Fibroblast of peridontal ligament (primary cell): ENCODE results near the gene BLZF1.
"Not testable (repeated sequence)": the region's sequence is repeated elsewhere in the genome, so short reads cannot be mapped to it uniquely, and the experiment has no call there.

Experiments used
- DNase-seq: peaks from one replicate; pipeline ENCODE4 v3.0.0-alpha.2; 2010; ENCODE audit errors: extremely low read depth

BLZF1 gene, protein sequence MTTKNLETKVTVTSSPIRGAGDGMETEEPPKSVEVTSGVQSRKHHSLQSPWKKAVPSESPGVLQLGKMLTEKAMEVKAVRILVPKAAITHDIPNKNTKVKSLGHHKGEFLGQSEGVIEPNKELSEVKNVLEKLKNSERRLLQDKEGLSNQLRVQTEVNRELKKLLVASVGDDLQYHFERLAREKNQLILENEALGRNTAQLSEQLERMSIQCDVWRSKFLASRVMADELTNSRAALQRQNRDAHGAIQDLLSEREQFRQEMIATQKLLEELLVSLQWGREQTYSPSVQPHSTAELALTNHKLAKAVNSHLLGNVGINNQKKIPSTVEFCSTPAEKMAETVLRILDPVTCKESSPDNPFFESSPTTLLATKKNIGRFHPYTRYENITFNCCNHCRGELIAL

DNA sequence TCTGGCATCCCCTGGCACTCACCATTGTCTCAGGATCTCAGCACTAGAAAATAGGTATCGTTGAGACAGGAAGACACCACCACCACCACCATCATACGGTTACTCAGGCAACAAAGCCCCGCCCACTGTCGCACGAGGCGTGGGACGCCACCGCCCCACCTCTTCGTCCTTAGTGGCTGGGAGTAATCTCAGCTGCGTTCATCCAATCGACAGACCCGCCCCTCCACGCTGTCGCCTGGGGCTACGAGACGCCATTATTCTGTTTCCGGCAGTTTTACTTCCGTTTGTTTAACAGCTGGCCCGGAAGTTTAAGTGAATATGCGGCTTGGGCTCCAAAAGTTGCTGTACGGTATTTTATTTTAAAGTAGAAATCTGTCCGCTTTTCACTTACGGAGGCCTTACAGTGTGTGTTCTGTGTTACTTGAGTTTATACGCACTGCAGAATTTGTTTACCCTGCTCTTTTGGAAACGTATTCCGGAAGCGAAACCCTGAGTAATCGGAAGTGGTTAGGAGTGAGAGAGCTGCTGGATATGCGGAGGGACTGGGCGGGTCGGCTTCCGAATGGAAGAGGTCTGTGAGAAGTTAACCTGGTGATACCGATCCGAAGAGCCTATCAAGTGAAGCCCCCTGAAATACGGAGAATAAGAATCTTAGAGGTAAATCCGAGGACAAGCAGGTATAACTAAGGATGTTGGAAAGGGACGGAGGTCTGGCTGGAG, at the start of gene BLZF1, which contains the start of gene NME7:
Gene BLZF1, plus strand, starts transcription at position 510 of the 720 bp plus-strand sequence. CDS start 1,328 bp downstream, outside the sequence.
Gene NME7, minus strand, starts transcription at position 112 of the 720 bp plus-strand sequence. Its CDS starts 87 bp downstream, at position 25.
- peak; percentile 96 for DNase-seq

DNA sequence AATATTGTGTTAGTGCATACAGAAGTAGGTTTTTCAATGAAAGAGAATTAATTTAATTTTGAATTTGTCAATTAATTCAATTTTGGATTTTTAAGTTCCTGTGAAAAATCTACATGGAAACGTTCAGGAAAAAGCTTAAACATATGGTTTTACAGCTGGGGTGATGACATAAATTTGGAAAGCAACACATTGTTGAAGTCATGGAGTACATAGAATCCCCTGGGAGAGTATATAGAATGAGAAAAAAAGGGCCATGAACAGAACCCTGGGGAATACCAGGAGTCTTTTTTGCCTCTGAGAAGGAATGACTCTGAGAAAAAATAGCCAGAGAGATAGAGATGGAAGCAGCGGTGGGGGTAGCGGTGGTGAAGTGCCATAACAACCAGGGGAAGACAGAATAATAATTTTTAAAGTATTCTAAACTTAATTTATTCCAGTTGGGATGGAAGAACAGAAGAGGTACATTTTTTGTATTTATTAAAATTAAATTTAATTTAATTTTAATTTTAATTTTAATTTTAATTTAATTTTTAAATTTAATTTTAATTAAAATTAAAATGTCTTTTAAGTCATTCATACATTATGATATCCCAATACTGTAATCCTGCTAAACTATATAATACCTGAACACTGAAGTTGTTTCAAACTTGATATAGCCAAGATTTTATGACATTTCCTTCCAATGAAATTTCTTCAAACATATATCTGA, 49.3 kb upstream of the BLZF1 start:
- DNase-seq: no peak

DNA sequence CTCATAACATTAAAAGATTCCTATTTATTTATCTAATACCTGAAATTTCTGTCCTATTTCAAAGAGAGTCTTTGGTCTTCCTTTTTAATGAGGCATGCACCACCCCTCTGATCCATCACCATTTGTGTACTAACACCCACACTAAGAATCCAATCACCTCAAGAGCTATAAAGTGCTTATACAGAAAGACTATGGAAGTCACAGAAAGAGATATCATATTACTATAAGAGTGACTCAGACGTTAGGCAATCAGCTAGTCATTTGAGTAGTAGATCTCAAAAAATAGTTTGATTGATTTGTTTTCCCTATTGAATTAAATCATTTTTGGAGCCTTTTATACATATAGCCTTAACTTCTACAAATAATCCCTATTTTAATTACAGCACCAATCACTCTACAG, 46.5 kb upstream of the BLZF1 start:
- DNase-seq: peak; percentile 80

DNA sequence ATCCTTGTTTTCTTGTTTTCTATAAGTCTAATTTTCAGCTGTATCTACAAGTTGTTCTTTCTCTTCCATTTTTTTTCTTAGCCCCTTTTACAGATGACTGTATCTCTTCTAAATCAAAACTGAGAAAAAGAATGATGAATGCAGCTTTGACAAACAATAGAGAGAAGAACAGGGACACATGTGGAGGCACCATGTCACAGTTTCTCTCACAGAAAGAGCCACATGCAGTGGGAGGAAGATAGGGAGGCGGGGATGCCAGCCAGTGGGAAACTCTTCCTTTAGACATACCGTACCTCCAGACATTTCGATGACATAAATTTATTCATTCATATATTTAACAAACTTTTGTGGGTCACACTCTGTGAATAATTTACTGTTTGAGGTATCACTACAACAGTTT, 45.9 kb upstream of the BLZF1 start:
- DNase-seq: no peak

DNA sequence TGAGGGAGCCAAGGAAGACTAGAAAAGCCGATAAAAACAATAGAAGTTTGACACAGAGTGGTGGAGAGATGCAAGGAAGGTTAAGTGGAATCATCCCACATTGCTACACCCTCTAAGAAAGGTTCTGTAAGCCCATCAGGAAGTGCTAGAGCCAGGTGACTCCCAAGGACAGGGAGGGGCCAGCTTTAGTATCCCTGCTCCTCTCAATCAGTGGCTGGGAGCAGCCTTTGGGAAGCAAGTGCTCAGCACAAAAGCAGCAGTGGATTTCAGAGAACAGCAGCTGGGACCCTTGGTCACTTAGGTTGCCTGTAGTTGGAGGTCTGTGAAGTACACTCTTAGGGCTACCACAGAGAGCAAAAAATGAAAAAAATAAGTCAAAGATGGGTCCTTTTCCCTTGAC, 42.9 kb upstream of the BLZF1 start:
- no peak for DNase-seq

DNA sequence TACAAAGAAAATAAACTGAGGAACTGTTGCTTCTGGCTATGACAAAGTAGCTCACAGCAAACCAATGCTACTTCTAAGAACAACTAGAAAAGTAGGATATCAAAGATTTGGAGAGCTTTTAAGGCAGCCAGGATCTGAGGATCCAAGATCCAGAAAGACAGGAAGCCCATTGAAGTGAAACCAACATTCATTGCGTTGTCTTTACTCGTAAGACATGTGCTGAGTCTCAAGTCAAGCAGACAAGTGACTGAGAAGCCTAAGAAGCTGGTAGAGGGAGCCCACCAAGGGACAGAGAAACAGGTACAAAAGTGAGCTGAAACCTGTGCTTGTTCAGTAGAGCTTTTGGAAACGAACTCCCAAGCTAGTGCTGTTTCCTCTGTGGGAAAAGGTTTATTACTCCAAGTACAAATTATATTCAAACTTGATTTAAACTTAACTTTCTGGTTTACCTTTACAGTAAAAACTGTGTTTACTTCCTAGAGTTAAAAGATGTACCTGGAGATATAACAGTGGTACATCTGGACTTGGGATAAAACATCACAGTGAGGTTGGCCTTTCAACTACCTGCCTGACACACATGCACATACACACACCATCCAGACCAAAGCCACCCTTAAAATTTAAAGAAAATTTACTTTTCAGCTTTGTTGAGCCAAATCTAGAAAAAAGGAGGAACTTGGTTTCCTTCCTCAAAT, 41.6 kb upstream of the BLZF1 start:
- DNase-seq: no peak

DNA sequence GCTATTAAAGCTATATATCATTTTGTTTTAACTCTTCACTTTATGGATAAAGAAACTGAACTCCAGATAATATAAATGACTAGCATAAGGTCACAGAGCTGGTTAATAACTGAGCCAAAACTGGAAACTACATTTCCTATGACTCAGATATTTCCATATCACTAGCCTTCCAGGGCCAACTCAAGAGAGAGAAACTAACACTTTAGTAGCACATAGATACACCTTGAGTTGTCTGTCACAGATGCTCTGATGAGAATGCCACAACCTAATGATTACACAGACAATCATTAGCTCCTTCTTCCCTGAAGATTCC, 41.1 kb upstream of the BLZF1 start:
- DNase-seq: peak; percentile 36

DNA sequence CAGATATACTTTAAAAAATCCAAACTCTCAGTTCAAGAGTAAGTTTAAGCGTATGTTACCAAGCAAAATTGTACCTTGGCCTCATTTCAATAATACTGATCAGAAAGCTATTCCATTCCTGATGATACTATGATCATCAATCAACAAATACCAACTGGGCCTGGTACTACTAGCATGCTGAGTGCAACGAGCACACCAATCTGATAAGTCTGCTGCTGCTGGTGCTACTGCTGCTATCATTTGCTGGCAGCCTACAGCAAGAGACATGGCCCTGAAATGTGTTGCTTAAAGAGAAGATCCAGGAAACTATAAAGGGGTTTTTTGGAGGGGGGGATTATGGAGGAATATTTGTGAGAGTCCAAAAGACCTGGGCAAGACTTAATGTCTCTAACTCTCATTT, 40.1 kb upstream of the BLZF1 start:
- no peak for DNase-seq

DNA sequence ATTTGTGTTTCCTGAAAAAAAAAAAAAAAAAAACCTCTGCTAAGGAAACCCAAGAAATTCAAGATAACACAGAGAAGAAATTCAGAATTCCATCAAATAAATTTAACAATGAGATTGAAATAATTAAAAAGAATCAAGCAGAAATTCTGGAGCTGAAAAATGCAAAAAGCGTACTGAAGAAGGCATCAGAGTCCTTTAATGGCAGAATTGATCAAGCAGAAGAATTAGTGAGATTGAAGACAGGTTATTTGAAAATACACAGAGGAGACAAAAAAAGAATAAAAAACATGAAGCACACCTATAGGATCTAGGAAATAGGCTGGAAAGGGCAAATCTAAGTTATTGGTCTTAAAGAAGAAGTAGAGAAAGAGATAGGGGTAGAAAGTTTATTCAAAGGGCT, 38.6 kb upstream of the BLZF1 start:
- no peak for DNase-seq

DNA sequence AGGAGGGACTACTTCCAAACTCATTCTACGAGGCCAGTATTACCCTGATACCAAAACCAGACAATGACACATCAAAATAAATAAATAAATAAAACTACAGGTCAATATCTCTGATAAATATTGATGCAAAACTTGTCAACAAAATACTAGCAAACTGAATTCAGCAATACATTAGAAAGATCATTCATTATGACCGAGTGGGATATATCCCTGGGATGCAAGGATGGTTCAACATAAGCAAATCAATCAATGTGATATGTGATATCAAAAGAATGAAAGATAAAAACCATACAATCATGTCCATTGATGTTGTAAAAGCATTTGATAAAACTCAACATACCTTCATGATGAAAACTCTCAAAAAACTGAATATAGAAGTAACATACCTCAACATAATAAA, 37.1 kb upstream of the BLZF1 start:
- DNase-seq: no peak

DNA sequence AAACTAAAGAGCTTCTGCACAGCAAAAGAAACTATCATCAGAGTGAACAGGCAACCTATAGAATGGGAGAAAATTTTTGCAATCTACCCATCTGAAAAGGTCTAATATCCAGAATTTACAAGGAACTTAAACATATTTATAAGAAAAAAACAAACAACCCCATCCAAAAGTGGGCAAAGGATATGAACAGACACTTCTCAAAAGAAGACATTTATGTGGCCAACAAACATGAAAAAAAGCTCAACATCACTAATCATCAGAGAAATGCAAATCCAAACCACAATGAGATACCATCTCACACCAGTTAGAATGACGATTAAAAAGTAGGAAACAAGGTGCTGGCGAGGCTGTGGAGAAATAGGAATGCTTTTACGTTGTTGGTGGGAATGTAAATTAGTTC, 33.3 kb upstream of the BLZF1 start:
- DNase-seq: not testable (repeated sequence)

DNA sequence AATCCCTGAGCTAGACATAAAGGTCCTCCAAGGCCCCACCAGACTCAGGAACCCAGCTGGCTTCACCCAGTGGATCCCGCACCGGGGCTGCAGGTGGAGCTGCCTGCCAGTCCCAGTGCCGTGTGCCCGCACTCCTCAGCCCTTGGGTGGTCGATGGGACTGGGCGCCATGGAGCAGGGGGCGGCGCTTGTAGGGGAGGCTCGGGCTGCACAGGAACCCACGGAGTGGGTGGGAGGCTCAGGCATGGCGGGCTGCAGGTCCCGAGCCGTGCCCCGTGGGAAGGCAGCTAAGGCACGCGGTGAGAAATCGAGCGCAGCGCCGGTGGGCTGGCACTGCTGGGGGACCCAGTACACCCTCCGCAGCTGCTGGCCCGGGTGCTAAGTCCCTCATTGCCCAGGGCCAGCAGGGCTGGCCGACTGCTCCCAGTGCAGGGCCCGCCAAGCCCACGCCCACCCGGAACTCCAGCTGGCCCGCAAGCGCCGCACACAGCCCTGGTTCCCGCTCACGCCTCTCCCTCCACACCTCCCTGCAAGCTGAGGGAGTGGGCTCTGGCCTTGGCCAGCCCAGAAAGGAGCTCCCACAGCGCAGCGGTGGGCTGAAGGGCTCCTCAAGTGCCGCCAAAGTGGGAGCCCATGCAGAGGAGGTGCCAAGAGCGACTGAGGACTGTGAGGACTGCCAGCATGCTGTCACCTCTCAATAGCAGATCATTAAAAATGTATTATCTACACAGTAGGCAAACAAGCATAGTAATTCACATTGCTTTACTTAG, 30.9 kb upstream of the BLZF1 start:
- DNase-seq: not testable (repeated sequence)

DNA sequence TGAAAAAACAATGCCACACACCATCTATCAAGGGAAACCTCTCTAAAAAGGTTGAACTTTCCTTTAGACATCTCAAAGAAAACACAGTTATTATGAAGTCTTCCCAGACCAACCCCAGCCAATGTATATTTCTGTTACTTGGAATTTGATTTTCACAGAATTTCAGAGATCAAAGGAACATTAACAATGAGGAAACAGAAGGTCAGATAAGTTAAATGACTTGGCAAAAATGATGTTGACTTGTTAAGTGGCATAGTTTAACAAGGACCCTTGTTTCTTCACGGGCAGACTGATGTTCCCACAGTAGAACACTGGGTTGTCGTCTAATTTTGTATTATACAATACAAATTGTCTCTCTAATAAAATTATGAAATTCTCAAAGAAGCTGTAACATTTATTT, 29.4 kb upstream of the BLZF1 start:
- DNase-seq: no peak

DNA sequence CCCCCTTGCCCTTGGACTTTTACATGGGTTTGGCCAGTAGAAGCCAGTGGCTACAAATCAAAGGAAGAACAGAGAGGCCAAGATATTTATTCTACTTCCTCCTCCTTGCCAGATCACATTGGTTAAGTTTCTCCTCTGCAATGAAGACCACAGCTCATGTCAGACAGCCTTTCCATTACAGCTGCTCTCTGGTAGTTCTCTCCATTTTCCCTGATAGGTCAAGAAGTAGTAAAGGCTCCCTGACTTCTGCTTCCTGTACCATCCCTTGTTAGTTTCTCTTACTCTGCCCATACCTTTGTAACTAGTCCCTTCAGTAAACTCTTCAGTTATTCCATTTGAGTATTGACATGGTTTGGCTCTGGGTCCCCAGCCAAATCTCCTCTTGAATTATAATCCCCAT, 28.2 kb upstream of the BLZF1 start:
- no peak for DNase-seq

DNA sequence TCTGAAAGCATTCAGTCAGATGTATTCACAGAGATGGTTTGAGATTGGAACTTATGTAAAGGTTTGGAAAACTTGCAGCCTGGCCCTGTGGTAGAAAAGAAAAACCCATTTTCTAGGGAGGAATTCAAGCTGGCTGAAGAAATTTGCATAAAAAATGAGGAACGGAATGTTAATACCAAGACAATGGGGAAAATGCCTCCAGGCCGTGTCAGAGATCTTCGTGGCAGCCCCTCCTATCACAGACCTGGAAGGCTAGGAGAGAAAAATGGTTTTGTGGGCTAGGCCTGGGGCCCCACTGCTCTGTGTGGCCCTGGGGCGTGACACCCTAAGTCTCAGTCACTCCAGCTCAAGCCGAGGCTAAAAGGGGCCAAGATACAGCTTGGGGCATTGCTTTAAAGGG, 27.1 kb upstream of the BLZF1 start:
- no peak for DNase-seq

DNA sequence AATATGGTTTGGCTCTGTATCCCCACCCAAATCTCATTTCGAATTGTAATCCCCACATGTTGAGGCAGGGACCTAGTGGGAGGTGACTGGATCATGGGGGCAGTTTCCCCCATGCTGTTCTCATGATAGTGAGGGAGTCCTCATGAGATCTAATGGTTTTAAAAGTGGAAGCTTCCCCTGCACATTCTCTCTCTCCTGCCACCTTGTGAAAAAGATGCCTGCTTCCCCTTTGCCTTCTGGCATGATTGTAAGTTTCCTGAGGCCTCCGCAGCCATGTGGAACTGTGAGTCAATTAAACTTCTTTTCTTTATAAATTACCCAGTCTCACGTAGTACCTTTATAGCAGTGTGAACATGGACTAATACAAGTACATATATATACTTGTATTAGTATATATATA, 25.9 kb upstream of the BLZF1 start:
- DNase-seq: not testable (repeated sequence)

DNA sequence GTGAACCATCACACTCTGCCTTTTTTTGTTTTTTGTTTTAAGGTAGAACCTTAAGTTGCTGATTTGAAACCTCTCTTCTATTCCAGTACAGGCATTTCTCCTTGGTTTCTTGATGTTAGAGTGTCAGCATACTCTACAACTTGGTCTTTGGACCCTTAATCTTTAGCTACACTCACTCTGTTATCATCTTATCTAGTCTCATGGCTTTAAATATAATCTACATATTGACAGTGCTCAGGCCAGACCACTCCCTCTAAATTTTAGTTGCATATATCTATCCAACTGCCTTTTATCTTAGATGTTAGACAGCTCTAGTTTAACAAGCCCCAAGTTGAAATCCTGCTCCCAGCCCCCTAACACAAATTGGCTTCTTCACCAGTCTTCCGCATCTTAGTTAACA, 22.5 kb upstream of the BLZF1 start:
- no peak for DNase-seq

DNA sequence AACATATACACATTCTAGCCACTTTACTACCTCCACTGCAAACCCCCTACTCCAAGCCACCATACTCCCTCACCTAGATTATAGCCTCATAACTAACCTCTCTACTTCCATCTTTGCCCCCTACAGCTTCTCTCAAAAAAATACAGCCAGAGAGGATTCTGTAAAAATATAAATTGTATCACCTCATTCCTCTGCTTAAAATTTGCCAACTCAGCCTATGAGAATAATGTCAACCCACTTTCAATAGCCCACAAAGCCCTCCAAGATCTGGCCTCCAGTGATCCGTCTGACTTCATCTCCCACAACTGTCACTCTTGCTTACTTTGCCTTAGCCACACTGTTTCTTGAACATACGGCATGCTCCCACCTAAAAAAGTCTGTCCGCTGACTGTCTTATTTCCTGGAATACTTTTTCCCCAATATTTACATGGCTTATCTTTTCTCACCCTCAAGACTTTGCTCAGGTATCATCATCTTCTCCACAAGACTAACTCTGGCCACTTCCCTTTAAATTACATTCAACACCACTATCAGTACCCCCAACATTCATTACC, 21.9 kb upstream of the BLZF1 start:
- DNase-seq: no peak

DNA sequence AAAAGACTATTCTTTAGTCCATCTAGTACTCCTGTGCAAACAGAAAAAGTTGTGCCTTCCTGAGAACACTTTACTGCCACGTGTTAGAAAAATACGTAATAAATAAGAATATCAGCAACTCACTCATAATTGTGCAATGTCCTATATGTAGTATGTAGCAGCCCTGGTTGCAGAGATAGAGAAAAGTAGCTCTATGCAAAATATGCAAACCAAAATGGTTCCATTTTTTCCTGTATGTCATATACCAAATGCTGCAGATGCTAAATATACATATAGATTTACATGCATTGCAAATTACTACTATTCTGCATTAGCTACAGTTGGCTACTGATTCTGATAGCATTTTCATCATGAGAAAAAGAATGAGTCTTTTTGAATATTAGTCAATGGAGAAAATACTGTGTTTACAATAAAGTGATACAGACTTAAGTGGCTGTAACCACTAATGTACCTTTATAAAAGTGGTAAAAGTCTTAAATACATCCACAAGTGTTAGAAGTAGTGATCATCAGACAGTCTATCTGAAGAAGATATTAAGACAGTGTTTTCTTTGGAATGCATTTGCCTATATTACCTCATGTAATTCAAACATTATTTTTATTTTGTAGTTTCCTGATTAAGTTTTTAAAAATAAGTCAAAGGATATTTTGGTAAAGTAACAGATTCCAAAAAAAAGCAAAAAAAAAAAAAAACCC, 20.2 kb upstream of the BLZF1 start:
- no peak for DNase-seq

DNA sequence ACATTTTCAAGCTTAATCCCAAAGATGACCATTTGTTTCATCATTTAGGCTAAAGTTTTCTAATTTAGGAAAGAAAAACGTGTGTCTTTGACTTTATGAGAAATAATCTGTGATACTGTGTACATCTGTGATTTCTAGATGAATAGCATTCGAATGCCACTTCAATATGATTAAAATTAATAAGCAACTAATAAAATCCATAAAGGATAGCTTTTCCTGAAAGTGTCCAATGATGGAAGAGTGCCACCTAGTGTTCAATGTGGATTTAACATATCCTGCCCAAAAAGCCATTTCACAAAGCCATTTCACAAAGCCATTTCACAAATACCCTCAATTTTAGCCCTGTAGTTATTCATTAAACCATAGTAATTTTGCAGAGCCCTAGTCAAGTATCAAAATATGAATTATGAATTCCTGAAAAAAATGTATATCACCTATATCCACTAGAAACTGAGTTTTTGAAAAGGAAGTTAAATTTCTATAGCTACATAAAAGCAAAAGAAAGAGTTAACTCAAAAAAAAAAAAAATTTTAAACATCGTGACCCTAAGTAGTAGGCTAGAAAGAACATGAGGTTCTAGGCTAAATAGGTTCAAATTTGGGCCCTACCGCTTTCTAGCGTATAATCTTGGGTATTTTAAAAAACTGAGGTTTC, 19.5 kb upstream of the BLZF1 start:
- DNase-seq: peak; percentile 84
